ENCODE results near the gene DLG1. TPM values are rescaled to one million over a fixed set of nuclear protein-coding genes. Genes with fewer than 3 reads are reported as not detected.
"Not testable (repeated sequence)": the region's sequence is repeated elsewhere in the genome, so short reads cannot be mapped to it uniquely, and the experiment has no call there.

DLG1 gene
- total RNA-seq, 1 experiment from 2014 or later = 89.8 TPM

DNA sequence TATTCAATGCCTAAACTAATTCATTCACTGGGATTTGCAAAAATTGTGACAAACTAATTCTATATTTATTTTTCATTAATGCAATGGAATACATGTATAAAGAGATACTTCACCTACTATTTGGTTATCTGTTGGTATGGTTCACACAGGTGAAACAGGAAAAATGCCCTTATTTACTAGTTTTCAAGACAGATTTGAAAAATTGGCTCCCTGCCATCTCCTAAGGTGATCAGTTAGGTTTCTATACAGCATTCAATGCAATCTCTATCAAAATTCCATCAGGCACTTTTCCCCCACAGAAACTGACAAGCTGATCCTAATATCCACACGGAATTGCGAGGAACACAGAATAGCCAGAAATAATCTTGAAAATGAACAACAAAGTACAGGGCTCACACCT, 101.1 kb downstream of the DLG1 start (continued):
- TF ChIP-seq, protein P1, sequence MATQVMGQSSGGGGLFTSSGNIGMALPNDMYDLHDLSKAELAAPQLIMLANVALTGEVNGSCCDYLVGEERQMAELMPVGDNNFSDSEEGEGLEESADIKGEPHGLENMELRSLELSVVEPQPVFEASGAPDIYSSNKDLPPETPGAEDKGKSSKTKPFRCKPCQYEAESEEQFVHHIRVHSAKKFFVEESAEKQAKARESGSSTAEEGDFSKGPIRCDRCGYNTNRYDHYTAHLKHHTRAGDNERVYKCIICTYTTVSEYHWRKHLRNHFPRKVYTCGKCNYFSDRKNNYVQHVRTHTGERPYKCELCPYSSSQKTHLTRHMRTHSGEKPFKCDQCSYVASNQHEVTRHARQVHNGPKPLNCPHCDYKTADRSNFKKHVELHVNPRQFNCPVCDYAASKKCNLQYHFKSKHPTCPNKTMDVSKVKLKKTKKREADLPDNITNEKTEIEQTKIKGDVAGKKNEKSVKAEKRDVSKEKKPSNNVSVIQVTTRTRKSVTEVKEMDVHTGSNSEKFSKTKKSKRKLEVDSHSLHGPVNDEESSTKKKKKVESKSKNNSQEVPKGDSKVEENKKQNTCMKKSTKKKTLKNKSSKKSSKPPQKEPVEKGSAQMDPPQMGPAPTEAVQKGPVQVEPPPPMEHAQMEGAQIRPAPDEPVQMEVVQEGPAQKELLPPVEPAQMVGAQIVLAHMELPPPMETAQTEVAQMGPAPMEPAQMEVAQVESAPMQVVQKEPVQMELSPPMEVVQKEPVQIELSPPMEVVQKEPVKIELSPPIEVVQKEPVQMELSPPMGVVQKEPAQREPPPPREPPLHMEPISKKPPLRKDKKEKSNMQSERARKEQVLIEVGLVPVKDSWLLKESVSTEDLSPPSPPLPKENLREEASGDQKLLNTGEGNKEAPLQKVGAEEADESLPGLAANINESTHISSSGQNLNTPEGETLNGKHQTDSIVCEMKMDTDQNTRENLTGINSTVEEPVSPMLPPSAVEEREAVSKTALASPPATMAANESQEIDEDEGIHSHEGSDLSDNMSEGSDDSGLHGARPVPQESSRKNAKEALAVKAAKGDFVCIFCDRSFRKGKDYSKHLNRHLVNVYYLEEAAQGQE (IDR thresholded peaks at IDR 0.05; ENCODE audit: low read depth) = no peak

DNA sequence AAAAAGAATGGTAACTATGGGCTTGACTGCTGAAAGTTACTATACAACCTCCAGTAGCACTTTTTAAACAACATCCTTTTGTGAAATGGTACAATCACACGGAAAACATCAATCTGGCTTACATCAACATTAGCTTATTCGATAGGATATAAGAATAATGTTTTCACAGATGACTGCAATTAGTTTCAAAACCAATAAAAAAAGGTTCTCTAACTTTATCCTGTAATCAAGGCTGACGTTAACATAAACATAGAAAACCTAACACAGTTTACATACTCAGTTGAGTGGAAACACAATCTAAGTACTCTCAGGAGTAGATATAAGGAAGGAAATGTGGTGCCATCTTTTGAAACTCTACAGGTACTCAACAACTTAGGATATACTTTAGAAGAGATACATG, 102.2 kb downstream of the DLG1 start:
- Histone ChIP-seq H3K4me2 (ENCODE audit: low read length) (no peak overlapping the region), H3K9me3 (ENCODE audit: control insufficient read depth in 1 of 2, insufficient read depth in 1 of 2, low read depth in 1 of 2, low read length in 2 of 2) (no peaks in the 10 kb centered on the region), H3K79me2 (ENCODE audit: insufficient read depth, low read length) (peaks cover 95% of the 10 kb centered on the region), H3K4me3 (replicated peaks in 1 of 2; ENCODE audit: low read depth in 1 of 2, low read length in 2 of 2) (no peak overlapping the region), H2AFZ (ENCODE audit: low read depth, low read length, poor library complexity, severe bottlenecking) (no peak overlapping the region), H3K9ac (ENCODE audit: low read length) (no peak overlapping the region), H3K36me3 (ENCODE audit: control insufficient read depth in 1 of 2, insufficient read depth in 2 of 2, low read length in 2 of 2) (no peaks in the 10 kb centered on the region), H3K9me2 (ENCODE audit: insufficient read depth) (no peaks in the 10 kb centered on the region), H3K27me3 (ENCODE audit: insufficient read depth, low read length) (no peaks in the 10 kb centered on the region), H3K27ac (ENCODE audit: low read depth, low read length) (no peak overlapping the region), H4K20me1 (ENCODE audit: insufficient read depth) (peaks cover 26% of the 10 kb centered on the region; the same call in 1 of the 2 replicates), H3K4me1 (ENCODE audit: control insufficient read depth in 1 of 2, insufficient read depth in 2 of 2, low read length in 2 of 2) (no peaks in the 10 kb centered on the region)
- DNase-seq (ENCODE audit: low read depth, low spot score) = no peak
- POLR2A ChIA-PET = no interaction called here
- intact Hi-C loops (cut with micrococcal nuclease) = no loop called here
- ATAC-seq = no peak
- TF ChIP-seq SRF (IDR thresholded peaks at IDR 0.05; ENCODE audit: low read depth) = no peak
- BruUV-seq (replicated peaks) = no TSS peak
- RAD21 ChIA-PET (ENCODE audit: low non-redundant PET in 1 of 2, low total read pairs in 2 of 2, uncharacterized antibody in 2 of 2, unreplicated experiment in 2 of 2) = no interaction called here
- CTCF ChIA-PET = interaction anchor here (0.7 kb wide), 1 partner anchor 311 kb away, joined by 5 read pairs; no protein-coding TSS in a partner anchor

DNA sequence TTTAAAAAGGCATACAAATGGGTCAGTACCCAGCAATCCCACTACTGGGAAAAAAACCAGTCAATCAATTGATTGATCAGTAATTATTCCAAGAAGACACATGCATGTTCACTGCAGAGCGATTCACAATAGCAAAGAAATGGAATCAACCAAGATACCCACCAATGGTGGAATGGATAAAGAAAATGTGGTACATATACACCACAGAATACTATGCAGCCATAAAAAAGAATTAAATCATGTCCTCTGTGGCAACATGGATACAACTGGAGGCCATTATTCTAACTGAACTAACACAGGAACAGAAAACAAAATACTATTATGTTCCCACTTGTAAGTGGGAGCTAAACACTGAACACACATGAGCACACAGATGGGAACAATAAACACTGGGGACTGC, 103.1 kb downstream of the DLG1 start:
- TF ChIP-seq, protein P1 (IDR thresholded peaks at IDR 0.05; ENCODE audit: low read depth) = no peak
- no peak for TF ChIP-seq EZH2 (IDR thresholded peaks at IDR 0.05)
- TF ChIP-seq JUND (IDR thresholded peaks at IDR 0.05) = no peak
- Histone ChIP-seq H3K4me1 (ENCODE audit: control insufficient read depth in 1 of 2, insufficient read depth in 2 of 2, low read length in 2 of 2) (no peaks in the 10 kb centered on the region), H2AFZ (ENCODE audit: low read depth, low read length, poor library complexity, severe bottlenecking) (no peak overlapping the region), H3K79me2 (ENCODE audit: insufficient read depth, low read length) (peaks cover 90% of the 10 kb centered on the region), H3K9me3 (ENCODE audit: control insufficient read depth in 1 of 2, insufficient read depth in 1 of 2, low read depth in 1 of 2, low read length in 2 of 2) (no peaks in the 10 kb centered on the region), H3K36me3 (ENCODE audit: control insufficient read depth in 1 of 2, insufficient read depth in 2 of 2, low read length in 2 of 2) (no peaks in the 10 kb centered on the region), H3K9ac (ENCODE audit: low read length) (no peak overlapping the region), H3K4me2 (ENCODE audit: low read length) (no peak overlapping the region), H4K20me1 (ENCODE audit: insufficient read depth) (peaks cover 26% of the 10 kb centered on the region; the same call in 1 of the 2 replicates), H3K4me3 (replicated peaks in 1 of 2; ENCODE audit: low read depth in 1 of 2, low read length in 2 of 2) (no peak overlapping the region), H3K27ac (ENCODE audit: low read depth, low read length) (no peak overlapping the region), H3K27me3 (ENCODE audit: insufficient read depth, low read length) (no peaks in the 10 kb centered on the region), H3K9me2 (ENCODE audit: insufficient read depth) (no peaks in the 10 kb centered on the region)
- DNase-seq (ENCODE audit: low read depth, low spot score) (no peak), ATAC-seq (no peak)
- ChIA-PET RAD21 (ENCODE audit: low non-redundant PET in 1 of 2, low total read pairs in 2 of 2, uncharacterized antibody in 2 of 2, unreplicated experiment in 2 of 2) (no interaction called here), CTCF (interaction anchor here (0.7 kb wide), 1 partner anchor 312 kb away, joined by 5 read pairs; no protein-coding TSS in a partner anchor), POLR2A (no interaction called here)
- no TSS peak for BruUV-seq (replicated peaks)
- intact Hi-C loops (cut with micrococcal nuclease) = no loop called here

DNA sequence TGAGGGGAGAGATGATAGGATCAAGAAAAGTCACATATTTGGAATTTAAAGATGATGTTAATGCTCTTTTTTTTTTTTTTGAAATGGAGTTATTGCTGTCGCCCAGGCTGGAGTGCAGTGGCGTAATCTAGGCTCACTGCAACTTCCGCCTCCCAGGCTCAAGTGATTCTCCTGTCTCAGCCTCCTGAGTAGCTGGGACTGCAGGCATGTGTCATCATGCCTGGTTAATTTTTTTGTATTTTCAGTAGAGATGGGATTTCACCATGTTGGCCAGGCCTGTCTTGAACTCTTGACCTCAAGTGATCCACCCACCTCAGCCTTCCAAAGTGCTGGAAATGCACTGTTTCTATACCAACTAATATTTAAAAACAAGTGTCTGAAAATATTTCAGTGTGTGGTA, 104.7 kb downstream of the DLG1 start:
- H3K4me1 ChIP-seq (ENCODE audit: control insufficient read depth in 1 of 2, insufficient read depth in 2 of 2, low read length in 2 of 2); H3K27ac ChIP-seq (ENCODE audit: low read depth, low read length); H3K4me3 ChIP-seq (replicated peaks in 1 of 2; ENCODE audit: low read depth in 1 of 2, low read length in 2 of 2); H3K36me3 ChIP-seq (ENCODE audit: control insufficient read depth in 1 of 2, insufficient read depth in 2 of 2, low read length in 2 of 2); CTCF ChIA-PET; H3K4me2 ChIP-seq (ENCODE audit: low read length); ATAC-seq; H2AFZ ChIP-seq (ENCODE audit: low read depth, low read length, poor library complexity, severe bottlenecking); H3K9me3 ChIP-seq (ENCODE audit: control insufficient read depth in 1 of 2, insufficient read depth in 1 of 2, low read depth in 1 of 2, low read length in 2 of 2); H3K9ac ChIP-seq (ENCODE audit: low read length); RAD21 ChIA-PET (ENCODE audit: low non-redundant PET in 1 of 2, low total read pairs in 2 of 2, uncharacterized antibody in 2 of 2, unreplicated experiment in 2 of 2); intact Hi-C loops (cut with micrococcal nuclease); POLR2A ChIA-PET; H3K27me3 ChIP-seq (ENCODE audit: insufficient read depth, low read length); DNase-seq (ENCODE audit: low read depth, low spot score); BruUV-seq (replicated peaks); H3K9me2 ChIP-seq (ENCODE audit: insufficient read depth): not testable (repeated sequence)
- Histone ChIP-seq H3K79me2 (ENCODE audit: insufficient read depth, low read length) (peaks cover 87% of the 10 kb centered on the region), H4K20me1 (ENCODE audit: insufficient read depth) (peaks cover 17% of the 10 kb centered on the region; the same call in 1 of the 2 replicates)

All from HCT116 (cell line).